H1 (cell line): ENCODE measurements around the gene TRIM56. TPM values are rescaled to one million over a fixed set of nuclear protein-coding genes. Genes with fewer than 3 reads are reported as not detected.
"Not testable (repeated sequence)": the region's sequence is repeated elsewhere in the genome, so short reads cannot be mapped to it uniquely, and the experiment has no call there.

Experiments
- CTCF ChIA-PET: fragments of 300-600 bp; sonication (Branson Sonifier 250); formaldehyde crosslinking; loops from one replicate; lab custom pipeline; 2021; ENCODE audit not compliant: partially characterized antibody; lab: Charles Lee
- POLR2A ChIA-PET: fragments of 300-600 bp; sonication (Branson Sonifier 250); formaldehyde crosslinking; loops from one replicate; lab custom pipeline; 2021; ENCODE audit warnings: inconsistent platforms; ENCODE audit not compliant: partially characterized antibody; lab: Charles Lee
- DNase-seq, 2 experiments: peaks; one replicate each; pipeline versions ENCODE4 v3.0.0 to v3.0.0-alpha.2; 2010 to 2022; ENCODE audit warnings: low spot score in 2 of 2, low read depth in 1 of 2, mixed read lengths in 1 of 2
- FAIRE-seq: peaks from 2 replicates; lab custom pipeline; 2011; peaks lifted over from hg19 to GRCh38; lab: Jason Lieb, UNC
- H2AFZ ChIP-seq: 2 replicates; pipeline ENCODE4 v1.8.1; 2012; ENCODE audit warnings: low read length, inconsistent platforms
- H2AK5ac ChIP-seq: 2 replicates; pipeline ENCODE4 v1.6.1; 2013; ENCODE audit warnings: low read depth, low read length
- H2BK120ac ChIP-seq: replicated peaks from 2 replicates; pipeline ENCODE3; 2013; ENCODE audit warnings: low read depth, low read length, inconsistent platforms
- H2BK12ac ChIP-seq: 2 replicates; pipeline ENCODE4 v1.6.1; 2013; ENCODE audit warnings: low read depth, low read length
- H2BK15ac ChIP-seq: 2 replicates; pipeline ENCODE4 v1.6.1; 2013; ENCODE audit warnings: low read length
- H2BK20ac ChIP-seq: 2 replicates; pipeline ENCODE4 v1.6.1; 2013; ENCODE audit warnings: low read length
- H2BK5ac ChIP-seq: 2 replicates; pipeline ENCODE4 v1.6.1; 2013; ENCODE audit warnings: low read depth, low read length
- H3K14ac ChIP-seq: 2 replicates; pipeline ENCODE4 v1.6.1; 2013; ENCODE audit warnings: inconsistent platforms; ENCODE audit not compliant: insufficient read length
- H3K18ac ChIP-seq: 2 replicates; pipeline ENCODE4 v1.6.1; 2013; ENCODE audit warnings: low read length; ENCODE audit errors: extremely low read depth
- H3K23ac ChIP-seq: 2 replicates; pipeline ENCODE4 v1.6.1; 2013; ENCODE audit warnings: inconsistent platforms; ENCODE audit not compliant: insufficient read length
- H3K23me2 ChIP-seq: 2 replicates; pipeline ENCODE4 v1.6.1; 2013; ENCODE audit warnings: low read depth, low read length
- H3K27ac ChIP-seq: 2 replicates; pipeline ENCODE4 v1.6.1; 2011; ENCODE audit warnings: low read depth, low read length, inconsistent platforms
- H3K27me3 ChIP-seq, 4 experiments: replicated peaks in 1 of 4; 1 replicate in 1 of 4; 2 replicates in 3 of 4; pipeline versions ENCODE4 v1.6.1 to v1.8.1; 2011 to 2013; ENCODE audit warnings: low read length in 3 of 4, mild to moderate bottlenecking in 3 of 4, inconsistent platforms in 2 of 4, mixed read lengths in 2 of 4, moderate library complexity in 1 of 4; ENCODE audit not compliant: control insufficient read depth in 3 of 4, insufficient read depth in 3 of 4; ENCODE audit errors: extremely low read depth in 1 of 4
- H3K36me3 ChIP-seq, 4 experiments: 2 replicates each; pipeline versions ENCODE4 v1.6.1 to v1.8.1; 2011 to 2013; ENCODE audit warnings: mild to moderate bottlenecking in 4 of 4, low read length in 3 of 4, moderate library complexity in 2 of 4, control low read depth in 1 of 4, inconsistent platforms in 1 of 4; ENCODE audit not compliant: insufficient read depth in 4 of 4, control insufficient read depth in 2 of 4
- H3K4ac ChIP-seq: replicated peaks from 2 replicates; pipeline ENCODE3; 2013; ENCODE audit warnings: low read length, low read depth, mixed read lengths, inconsistent platforms; ENCODE audit not compliant: insufficient read length
- H3K4me1 ChIP-seq, 4 experiments: replicated peaks in 1 of 4; 1 replicate in 1 of 4; 2 replicates in 3 of 4; pipeline versions ENCODE4 v1.6.1 to v1.8.1; 2011 to 2013; ENCODE audit warnings: low read length in 3 of 4, inconsistent platforms in 2 of 4, mixed read lengths in 1 of 4; ENCODE audit not compliant: insufficient read depth in 4 of 4, control insufficient read depth in 3 of 4
- H3K4me2 ChIP-seq, 2 experiments: 2 replicates each; pipeline versions ENCODE4 v1.6.1 to v1.8.1; 2011 to 2013; ENCODE audit warnings: low read depth in 2 of 2, low read length in 2 of 2, control low read depth in 1 of 2, inconsistent platforms in 1 of 2, mild to moderate bottlenecking in 1 of 2; ENCODE audit not compliant: insufficient read depth in 1 of 2
- H3K4me3 ChIP-seq, 4 experiments: fragments of 200-600, 300-600 bp in 1 of 4; sonication (generic), shearing (Covaris generic), sonication (Bioruptor Twin) in 1 of 4; 2 replicates each; pipeline versions ENCODE4 v1.5.1 to v1.8.1; 2011 to 2016; ENCODE audit warnings: low read length in 4 of 4, low read depth in 3 of 4, control low read depth in 2 of 4, inconsistent platforms in 2 of 4, mild to moderate bottlenecking in 2 of 4, mixed read lengths in 1 of 4, moderate library complexity in 1 of 4; ENCODE audit not compliant: insufficient read depth in 2 of 4; ENCODE audit errors: extremely low read depth in 1 of 4
- H3K56ac ChIP-seq: replicated peaks from 2 replicates; pipeline ENCODE3; 2013; ENCODE audit warnings: low read depth, mild to moderate bottlenecking, mixed read lengths, low read length, inconsistent platforms; ENCODE audit not compliant: insufficient read length
- H3K79me1 ChIP-seq: 2 replicates; pipeline ENCODE4 v1.6.1; 2013; ENCODE audit warnings: low read depth, low read length, control low read depth
- H3K79me2 ChIP-seq, 2 experiments: 2 replicates each; pipeline versions ENCODE4 v1.6.1 to v1.8.1; 2012 to 2013; ENCODE audit warnings: low read length in 2 of 2, mild to moderate bottlenecking in 2 of 2, inconsistent platforms in 1 of 2; ENCODE audit not compliant: insufficient read depth in 2 of 2, control insufficient read depth in 1 of 2
- H3K9ac ChIP-seq, 4 experiments: replicated peaks in 1 of 4; 1 replicate in 1 of 4; 2 replicates in 3 of 4; pipeline versions ENCODE4 v1.6.1 to v1.8.1; 2011 to 2013; ENCODE audit warnings: low read depth in 3 of 4, low read length in 3 of 4, control low read depth in 2 of 4, mild to moderate bottlenecking in 2 of 4, moderate library complexity in 2 of 4, inconsistent platforms in 1 of 4; ENCODE audit errors: extremely low read depth in 1 of 4
- H3K9me3 ChIP-seq, 2 experiments: 2 replicates each; pipeline versions ENCODE4 v1.6.1 to v1.8.1; 2012 to 2013; ENCODE audit warnings: mild to moderate bottlenecking in 2 of 2, moderate library complexity in 2 of 2, control low read depth in 1 of 2, inconsistent platforms in 1 of 2, low read depth in 1 of 2, low read length in 1 of 2, mixed read lengths in 1 of 2; ENCODE audit not compliant: insufficient read depth in 2 of 2
- H4K20me1 ChIP-seq, 2 experiments: replicated peaks in 1 of 2; 2 replicates each; pipeline versions ENCODE3 to v1.8.1; 2011 to 2013; ENCODE audit warnings: inconsistent platforms in 2 of 2, low read length in 2 of 2, mild to moderate bottlenecking in 1 of 2; ENCODE audit not compliant: insufficient read depth in 2 of 2, control insufficient read depth in 1 of 2
- H4K5ac ChIP-seq: 2 replicates; pipeline ENCODE4 v1.6.1; 2013; ENCODE audit warnings: low read length, low read depth, mixed read lengths, inconsistent platforms; ENCODE audit not compliant: insufficient read length
- H4K8ac ChIP-seq: 2 replicates; pipeline ENCODE4 v1.8.0; 2013; ENCODE audit warnings: mild to moderate bottlenecking, moderate library complexity, low read length, inconsistent platforms; ENCODE audit not compliant: insufficient read depth; ENCODE audit errors: extremely low read depth
- H4K91ac ChIP-seq: replicated peaks from 2 replicates; pipeline ENCODE3; 2013; ENCODE audit warnings: low read length, mixed read lengths, inconsistent platforms; ENCODE audit not compliant: insufficient read length
- CBX8 ChIP-seq: fragments of 300-800, 300-1000 bp; sonication (generic); IDR thresholded peaks from 2 replicates; pipeline ENCODE4 v1.7.1; 2016; ENCODE audit warnings: low read depth, low read length, borderline replicate concordance
- CEBPB ChIP-seq: IDR thresholded peaks from 2 replicates; pipeline ENCODE4 v1.6.1; 2012; ENCODE audit warnings: low read depth, low read length
- EZH2 ChIP-seq: fragments of 200-600 bp; sonication (generic); IDR thresholded peaks from 2 replicates; pipeline ENCODE4 v1.7.1; 2012; ENCODE audit warnings: low read depth, mild to moderate bottlenecking, moderate library complexity, low read length, inconsistent platforms; ENCODE audit not compliant: severe bottlenecking
- MAFK ChIP-seq: IDR thresholded peaks from 2 replicates; pipeline ENCODE4 v1.6.1; 2012; ENCODE audit warnings: low read depth, mild to moderate bottlenecking, improper control_type of control experiment, low read length
- NRF1 ChIP-seq: IDR thresholded peaks from 2 replicates; pipeline ENCODE4 v1.6.1; 2011; ENCODE audit warnings: mild to moderate bottlenecking, low read depth, low read length, improper control_type of control experiment
- POU5F1 ChIP-seq: IDR thresholded peaks from 2 replicates; pipeline ENCODE4 v1.6.1; 2011; ENCODE audit warnings: low read depth, mild to moderate bottlenecking, low read length, moderate library complexity
- TAF7 ChIP-seq: optimal IDR thresholded peaks from 2 replicates; pipeline ENCODE3; 2011; ENCODE audit warnings: low read depth, mild to moderate bottlenecking, inconsistent platforms, low read length, moderate library complexity, borderline replicate concordance
- WGBS, 2 experiments: shearing (Covaris generic) in 1 of 2; methylation state at CpG; one replicate each; pipeline versions ENCODE4 v1.1.6 to v1.1.7; 2013 to 2015; ENCODE audit warnings: low lambda C conversion rate in 2 of 2, mixed read lengths in 2 of 2, inconsistent platforms in 1 of 2, low coverage in 1 of 2, missing lambda C conversion rate in 1 of 2; ENCODE audit not compliant: insufficient replicate concordance in 2 of 2, insufficient coverage in 1 of 2, insufficient read length in 1 of 2; ENCODE audit errors: extremely low coverage in 1 of 2, missing lambda C conversion rate in 1 of 2; 5-methylcytosine and 5-hydroxymethylcytosine counted together
- polyA plus RNA-seq, 7 experiments: library from polyadenylated mRNA; depleted of rRNA in 3 of 7; stranded (reverse) in 5 of 7; unstranded in 2 of 7; fragments of >200 nt in 5 of 7; fragments of 200-250 nt in 2 of 7; gene quantifications; 1 replicate in 5 of 7; 2 replicates in 1 of 7; 4 replicates in 1 of 7; pipeline versions ENCODE4 v1.2.1 to v1.2.3, GENCODE V29; 2011 to 2013; ENCODE audit warnings: missing spikeins in 2 of 7, mixed read lengths in 2 of 7
- total RNA-seq: library from RNA; stranded (reverse); fragmentation: NEBNext Ultra II Directional; extraction: Animal tissue kit (Norgen Biotek cat#: 25700); gene quantifications from 2 replicates; pipeline ENCODE4 v1.2.1, GENCODE V29; 2021

Gene TRIM56
- total and polyA plus RNA-seq, 2 of the 8 experiments (the other 6 are each of a cell fraction or from before 2014, with no cell fraction given), result 2.0 to 17.5 TPM

- TF ChIP-seq NRF1 (no peak), CBX8 (no peak), EZH2 (no peak), TAF7 (no peak), CEBPB (no peak), POU5F1 (no peak), MAFK (no peak)
Measured at GRCh38 chr7:101104799-101105198, 19.5 kb downstream of the TRIM56 start (continued).

- H3K23ac ChIP-seq, H2BK5ac ChIP-seq, H3K18ac ChIP-seq, FAIRE-seq, H3K14ac ChIP-seq, H3K4ac ChIP-seq, H3K27ac ChIP-seq, H4K91ac ChIP-seq, H3K79me2 ChIP-seq, H3K27me3 ChIP-seq, H2BK120ac ChIP-seq, DNase-seq, H3K4me2 ChIP-seq, H4K8ac ChIP-seq, H4K20me1 ChIP-seq, H3K79me1 ChIP-seq, H2BK20ac ChIP-seq, H3K36me3 ChIP-seq, H3K9me3 ChIP-seq, H3K56ac ChIP-seq, H2BK15ac ChIP-seq, H2AFZ ChIP-seq, H3K9ac ChIP-seq, H4K5ac ChIP-seq, H3K23me2 ChIP-seq, H3K4me3 ChIP-seq: not testable (repeated sequence)
- peaks cover 0 to 10% (median 7%) of the 10 kb centered on the region in 4 experiments; a peak in 6 of 7 replicates for H3K4me1 ChIP-seq
- CTCF ChIA-PET, result interaction anchor here (0.6 to 2.4 kb wide), 5 partner anchors 9 to 211 kb away, joined by 3 to 11 read pairs (median 3); no protein-coding TSS in a partner anchor
- H2BK12ac ChIP-seq, result 0 out of 2 replicates have a peak overlapping the region, but pooled peaks have one; percentile 33
- POLR2A ChIA-PET, result interaction anchor here (1.1 to 1.6 kb wide), 2 partner anchors 10 to 22 kb away, joined by 3 to 5 read pairs; partner anchors contain the start of gene SERPINE1
- WGBS, 2 experiments, result 86% methylated on average over 5 of the region's 5 CpGs; no CpG with 5 or more reads in 1 of the 2 experiments
- H2AK5ac ChIP-seq, result 0 out of 2 replicates have a peak overlapping the region, but pooled peaks have one; percentile 86
Measured at GRCh38 chr7:101105248-101105647, 20.0 kb downstream of the TRIM56 start.
